ENCODE data around the gene WNT2.

The WNT2 gene

DNA sequence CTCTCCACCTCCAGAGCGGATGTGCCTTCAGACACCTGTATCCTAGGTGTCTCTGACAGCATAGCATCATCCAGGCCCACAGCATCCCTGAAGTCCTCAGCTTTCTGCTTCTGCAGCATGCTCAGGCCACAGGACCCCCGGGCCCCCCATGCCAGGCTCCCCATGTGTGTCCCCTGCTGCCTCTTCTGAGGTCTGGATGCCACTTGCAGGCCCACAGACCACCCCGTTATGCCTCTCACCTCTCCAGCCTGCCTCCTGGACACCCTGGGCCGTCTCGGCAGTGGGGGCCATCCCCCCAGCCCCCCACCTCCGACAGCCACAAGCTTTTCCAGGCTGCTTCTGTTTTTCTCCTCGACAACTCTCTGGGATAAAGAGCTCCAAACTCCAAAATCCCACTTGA, 84.4 kb downstream of the WNT2 start:
- TF ChIP-seq RARB (CRISPR knock-in tag; IDR thresholded peaks at IDR 0.05) = no peak
- TF ChIP-seq, protein P1, sequence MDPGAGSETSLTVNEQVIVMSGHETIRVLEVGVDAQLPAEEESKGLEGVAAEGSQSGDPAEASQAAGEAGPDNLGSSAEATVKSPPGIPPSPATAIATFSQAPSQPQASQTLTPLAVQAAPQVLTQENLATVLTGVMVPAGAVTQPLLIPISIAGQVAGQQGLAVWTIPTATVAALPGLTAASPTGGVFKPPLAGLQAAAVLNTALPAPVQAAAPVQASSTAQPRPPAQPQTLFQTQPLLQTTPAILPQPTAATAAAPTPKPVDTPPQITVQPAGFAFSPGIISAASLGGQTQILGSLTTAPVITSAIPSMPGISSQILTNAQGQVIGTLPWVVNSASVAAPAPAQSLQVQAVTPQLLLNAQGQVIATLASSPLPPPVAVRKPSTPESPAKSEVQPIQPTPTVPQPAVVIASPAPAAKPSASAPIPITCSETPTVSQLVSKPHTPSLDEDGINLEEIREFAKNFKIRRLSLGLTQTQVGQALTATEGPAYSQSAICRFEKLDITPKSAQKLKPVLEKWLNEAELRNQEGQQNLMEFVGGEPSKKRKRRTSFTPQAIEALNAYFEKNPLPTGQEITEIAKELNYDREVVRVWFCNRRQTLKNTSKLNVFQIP (CRISPR knock-in tag; IDR thresholded peaks at IDR 0.05; ENCODE audit: borderline replicate concordance, low read depth) = no peak
- no peak for TF ChIP-seq ESRRG (CRISPR knock-in tag; IDR thresholded peaks at IDR 0.05)
- no peak for ATAC-seq

DNA sequence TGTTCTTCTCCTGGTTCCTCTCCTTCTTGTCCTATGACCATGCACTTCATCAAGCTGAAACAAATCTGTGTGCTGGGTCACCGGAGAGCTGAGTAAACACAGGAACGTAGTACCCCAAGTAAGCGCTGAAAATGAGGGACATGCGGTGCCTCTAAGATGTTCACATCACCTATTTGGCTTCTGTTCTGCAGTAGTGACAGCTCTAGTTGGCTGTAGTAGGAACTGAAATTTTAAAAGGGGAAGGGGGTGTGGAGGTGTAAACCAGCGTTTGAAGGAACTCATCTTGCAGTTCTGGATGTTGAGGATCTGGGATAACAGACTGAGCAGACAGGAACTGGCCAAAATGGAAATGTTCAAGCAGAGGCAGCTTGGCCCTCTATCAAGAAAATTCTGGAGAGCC, 85.2 kb downstream of the WNT2 start:
- TF ChIP-seq ISL1 (CRISPR knock-in tag; IDR thresholded peaks at IDR 0.05) (no peak), ZNF8 (CRISPR knock-in tag; IDR thresholded peaks at IDR 0.05) (no peak), ZC3H10 (CRISPR knock-in tag; IDR thresholded peaks at IDR 0.05) (no peak), BACH2 (CRISPR knock-in tag; IDR thresholded peaks at IDR 0.05; ENCODE audit: borderline replicate concordance) (no peak), ZNF565 (CRISPR knock-in tag; conservative IDR thresholded peaks at IDR 0.05; ENCODE audit: low read depth) (no peak), ZFP3 (CRISPR knock-in tag; IDR thresholded peaks at IDR 0.05) (no peak), ARNTL (CRISPR knock-in tag; IDR thresholded peaks at IDR 0.05; ENCODE audit: borderline replicate concordance, low read depth) (no peak), ZNF70 (CRISPR knock-in tag; IDR thresholded peaks at IDR 0.05) (no peak), CSDC2 (CRISPR knock-in tag; IDR thresholded peaks at IDR 0.05) (no peak), RARB (CRISPR knock-in tag; IDR thresholded peaks at IDR 0.05) (no peak), TCF4 (CRISPR knock-in tag; IDR thresholded peaks at IDR 0.05; ENCODE audit: borderline replicate concordance) (no peak), GLIS3 (CRISPR knock-in tag; IDR thresholded peaks at IDR 0.05) (no peak), OSR1 (CRISPR knock-in tag; IDR thresholded peaks at IDR 0.05) (no peak)
- TF ChIP-seq, protein P2, sequence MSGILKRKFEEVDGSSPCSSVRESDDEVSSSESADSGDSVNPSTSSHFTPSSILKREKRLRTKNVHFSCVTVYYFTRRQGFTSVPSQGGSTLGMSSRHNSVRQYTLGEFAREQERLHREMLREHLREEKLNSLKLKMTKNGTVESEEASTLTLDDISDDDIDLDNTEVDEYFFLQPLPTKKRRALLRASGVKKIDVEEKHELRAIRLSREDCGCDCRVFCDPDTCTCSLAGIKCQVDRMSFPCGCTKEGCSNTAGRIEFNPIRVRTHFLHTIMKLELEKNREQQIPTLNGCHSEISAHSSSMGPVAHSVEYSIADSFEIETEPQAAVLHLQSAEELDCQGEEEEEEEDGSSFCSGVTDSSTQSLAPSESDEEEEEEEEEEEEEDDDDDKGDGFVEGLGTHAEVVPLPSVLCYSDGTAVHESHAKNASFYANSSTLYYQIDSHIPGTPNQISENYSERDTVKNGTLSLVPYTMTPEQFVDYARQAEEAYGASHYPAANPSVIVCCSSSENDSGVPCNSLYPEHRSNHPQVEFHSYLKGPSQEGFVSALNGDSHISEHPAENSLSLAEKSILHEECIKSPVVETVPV (CRISPR knock-in tag; IDR thresholded peaks at IDR 0.05) = no peak
- TF ChIP-seq, protein P1 (CRISPR knock-in tag; IDR thresholded peaks at IDR 0.05; ENCODE audit: borderline replicate concordance, low read depth) = no peak
- no peak for ATAC-seq

DNA sequence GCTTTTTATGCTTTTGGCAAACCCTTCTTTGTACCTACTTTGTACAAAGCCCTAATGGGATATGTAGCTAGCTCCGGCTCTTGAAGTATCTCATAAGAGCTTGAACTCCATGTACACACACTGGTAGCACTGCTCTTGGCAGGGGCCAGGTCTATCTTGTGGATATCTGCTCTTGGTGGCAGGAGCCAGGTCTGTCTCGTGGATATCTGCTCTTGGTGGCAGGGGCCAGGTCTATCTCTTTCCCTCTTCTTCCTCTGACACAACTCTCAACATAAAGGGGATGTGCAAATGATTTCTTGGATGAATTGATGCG, 91.9 kb downstream of the WNT2 start:
- peak; percentile 45 for ATAC-seq
- no peak for TF ChIP-seq GLIS3 (CRISPR knock-in tag; IDR thresholded peaks at IDR 0.05)
- TF ChIP-seq, protein P3, sequence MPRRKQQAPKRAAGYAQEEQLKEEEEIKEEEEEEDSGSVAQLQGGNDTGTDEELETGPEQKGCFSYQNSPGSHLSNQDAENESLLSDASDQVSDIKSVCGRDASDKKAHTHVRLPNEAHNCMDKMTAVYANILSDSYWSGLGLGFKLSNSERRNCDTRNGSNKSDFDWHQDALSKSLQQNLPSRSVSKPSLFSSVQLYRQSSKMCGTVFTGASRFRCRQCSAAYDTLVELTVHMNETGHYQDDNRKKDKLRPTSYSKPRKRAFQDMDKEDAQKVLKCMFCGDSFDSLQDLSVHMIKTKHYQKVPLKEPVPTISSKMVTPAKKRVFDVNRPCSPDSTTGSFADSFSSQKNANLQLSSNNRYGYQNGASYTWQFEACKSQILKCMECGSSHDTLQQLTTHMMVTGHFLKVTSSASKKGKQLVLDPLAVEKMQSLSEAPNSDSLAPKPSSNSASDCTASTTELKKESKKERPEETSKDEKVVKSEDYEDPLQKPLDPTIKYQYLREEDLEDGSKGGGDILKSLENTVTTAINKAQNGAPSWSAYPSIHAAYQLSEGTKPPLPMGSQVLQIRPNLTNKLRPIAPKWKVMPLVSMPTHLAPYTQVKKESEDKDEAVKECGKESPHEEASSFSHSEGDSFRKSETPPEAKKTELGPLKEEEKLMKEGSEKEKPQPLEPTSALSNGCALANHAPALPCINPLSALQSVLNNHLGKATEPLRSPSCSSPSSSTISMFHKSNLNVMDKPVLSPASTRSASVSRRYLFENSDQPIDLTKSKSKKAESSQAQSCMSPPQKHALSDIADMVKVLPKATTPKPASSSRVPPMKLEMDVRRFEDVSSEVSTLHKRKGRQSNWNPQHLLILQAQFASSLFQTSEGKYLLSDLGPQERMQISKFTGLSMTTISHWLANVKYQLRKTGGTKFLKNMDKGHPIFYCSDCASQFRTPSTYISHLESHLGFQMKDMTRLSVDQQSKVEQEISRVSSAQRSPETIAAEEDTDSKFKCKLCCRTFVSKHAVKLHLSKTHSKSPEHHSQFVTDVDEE (CRISPR knock-in tag; IDR thresholded peaks at IDR 0.05) = no peak
- TF ChIP-seq ZNF8 (CRISPR knock-in tag; IDR thresholded peaks at IDR 0.05) = no peak
- no peak for TF ChIP-seq PPARA (CRISPR knock-in tag; IDR thresholded peaks at IDR 0.05; ENCODE audit: borderline replicate concordance)
- no peak for TF ChIP-seq ZC3H10 (CRISPR knock-in tag; IDR thresholded peaks at IDR 0.05)
- no peak for TF ChIP-seq CSDC2 (CRISPR knock-in tag; IDR thresholded peaks at IDR 0.05)

DNA sequence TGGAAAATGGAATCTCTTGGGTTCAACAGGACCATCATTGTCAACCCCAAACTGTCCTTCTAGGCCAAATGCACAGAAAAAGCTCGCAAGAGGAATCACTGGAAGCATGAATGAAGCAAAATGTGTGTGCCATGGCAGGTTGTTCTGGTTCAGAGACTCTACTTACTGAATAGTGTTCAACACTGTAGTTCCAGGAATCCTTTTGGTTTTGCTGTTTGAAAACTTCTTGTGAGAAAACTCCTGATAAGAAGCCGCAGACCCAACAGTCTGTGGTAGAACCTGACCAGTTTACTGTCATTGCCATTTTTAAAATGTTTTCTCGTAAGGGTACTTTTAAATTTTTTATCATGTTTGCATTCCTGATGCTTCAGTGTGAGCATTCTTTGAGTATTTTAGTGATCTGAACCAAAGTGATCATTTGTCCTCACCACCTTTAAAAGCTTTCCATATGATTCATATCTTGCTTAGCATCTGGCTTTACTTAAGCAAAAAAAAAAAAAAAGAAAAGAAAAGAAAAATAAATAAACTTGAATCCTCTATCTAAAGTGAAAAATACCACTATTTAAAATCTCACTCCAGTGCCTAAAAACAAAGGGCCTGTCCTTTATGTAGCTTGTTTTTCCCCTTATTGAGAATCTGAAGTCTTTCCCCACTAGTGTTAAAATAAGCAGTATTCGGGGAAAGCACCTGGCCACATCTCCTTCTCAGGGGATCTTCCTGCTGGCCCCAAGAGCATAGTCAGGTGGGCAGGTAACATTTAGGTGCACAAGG, 92.4 kb downstream of the WNT2 start:
- no peak for TF ChIP-seq ZNF565 (CRISPR knock-in tag; conservative IDR thresholded peaks at IDR 0.05; ENCODE audit: low read depth)
- TF ChIP-seq TCF4 (CRISPR knock-in tag; IDR thresholded peaks at IDR 0.05; ENCODE audit: borderline replicate concordance) = no peak
- TF ChIP-seq ISL1 (CRISPR knock-in tag; IDR thresholded peaks at IDR 0.05) = peak; percentile 72
- no peak for TF ChIP-seq PPARA (CRISPR knock-in tag; IDR thresholded peaks at IDR 0.05; ENCODE audit: borderline replicate concordance)
- peak; percentile 80 for ATAC-seq

DNA sequence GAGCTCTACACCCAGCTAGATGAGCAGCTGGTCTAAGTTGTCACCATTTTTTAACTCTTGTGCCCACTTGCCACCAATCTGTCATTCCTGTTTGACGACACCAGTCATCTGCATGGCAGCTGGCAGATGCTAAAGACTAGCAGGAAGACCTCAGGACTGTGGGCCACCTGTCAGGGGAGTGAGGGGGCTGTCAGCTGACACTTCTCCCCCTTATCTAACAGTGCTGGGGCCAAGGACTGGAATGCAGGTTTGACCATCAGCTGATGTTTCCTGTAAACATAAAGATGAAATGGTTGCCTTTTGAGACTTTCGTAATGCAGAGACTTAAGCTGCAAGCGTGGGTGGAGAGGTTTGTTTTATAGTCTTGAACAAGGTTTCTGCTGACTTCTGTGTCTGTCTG, 93.5 kb downstream of the WNT2 start:
- TF ChIP-seq ISL1 (CRISPR knock-in tag; IDR thresholded peaks at IDR 0.05) (no peak), TCF4 (CRISPR knock-in tag; IDR thresholded peaks at IDR 0.05; ENCODE audit: borderline replicate concordance) (no peak)

More for the DNA sequence above, 93.5 kb downstream of the WNT2 start:
- no peak for ATAC-seq
